Measurements from ENCODE around the gene MT2A. TPM values are rescaled to one million over a fixed set of nuclear protein-coding genes. Genes with fewer than 3 reads are reported as not detected.
A peak's percentile ranks its signal among the peaks of the same experiment; 100 is the strongest.

Gene MT2A
- total and polyA plus RNA-seq, 10 donors, result 25.3 to 176 (median 60.5) TPM

DNA sequence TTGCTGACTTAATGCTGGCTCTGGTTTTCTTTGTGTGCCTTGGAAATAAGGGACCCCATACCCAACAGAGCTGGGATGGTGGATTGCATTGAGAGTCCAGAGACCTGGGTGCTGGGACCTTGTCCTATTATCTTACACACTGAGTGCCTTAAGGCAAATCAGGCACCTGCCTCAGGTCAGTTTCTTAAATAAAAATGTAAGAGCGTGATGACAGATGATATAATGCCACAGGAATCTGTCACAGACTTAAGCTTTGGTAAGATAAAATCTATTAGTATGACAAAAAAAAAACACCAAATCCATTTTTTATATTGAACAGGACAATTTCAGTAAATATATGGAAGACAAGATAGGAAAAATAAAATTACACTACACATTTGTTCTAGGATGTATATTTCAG is 31.7 kb downstream of the MT2A start:
- Histone ChIP-seq H3K4me1 (peaks cover 16 to 45% (median 35%) of the 10 kb centered on the region in 6 donors), H3K36me3 (no peaks in the 10 kb centered on the region), H3K27ac (no peak overlapping the region), H3K4me3 (no peak overlapping the region), H3K27me3 (replicated peaks in 1 of 7) (peaks cover 5 to 90% (median 52%) of the 10 kb centered on the region in 7 donors), H3K9me3 (no peaks in the 10 kb centered on the region)
- DNase-seq, result no peak
- 84 to 96% (median 90%) methylated on average over 1 of the region's 1 CpG for WGBS, 5 donors
- TF ChIP-seq CTCF (IDR thresholded peaks at IDR 0.05 in 8 of 11, conservative IDR thresholded peaks at IDR 0.05 in 3 of 11) (no peak), POLR2AphosphoS5 (IDR thresholded peaks at IDR 0.05) (no peak), POLR2A (IDR thresholded peaks at IDR 0.05) (no peak)
- intact Hi-C loops (cut with DNase I; ENCODE audit: low total_unique reads), result no loop called here

GRCh38 chr16:56641166-56641565 is 32.8 kb downstream of the MT2A start:
- 84 to 98% (median 94%) methylated on average over 2 of the region's 2 CpGs for WGBS, 5 donors
- intact Hi-C loops (cut with DNase I; ENCODE audit: low total_unique reads), result no loop called here
- DNase-seq, result no peak
- Histone ChIP-seq H3K4me3 (no peak overlapping the region), H3K27me3 (replicated peaks in 1 of 7) (peaks cover 0 to 89% (median 41%) of the 10 kb centered on the region in 7 donors), H3K4me1 (peaks cover 9 to 34% (median 27%) of the 10 kb centered on the region in 6 donors), H3K36me3 (no peaks in the 10 kb centered on the region), H3K27ac (no peak overlapping the region), H3K9me3 (no peaks in the 10 kb centered on the region)
- no peak for TF ChIP-seq POLR2AphosphoS5 (IDR thresholded peaks at IDR 0.05)
- TF ChIP-seq CTCF (IDR thresholded peaks at IDR 0.05 in 8 of 11, conservative IDR thresholded peaks at IDR 0.05 in 3 of 11), result no peak
- no peak for TF ChIP-seq POLR2A (IDR thresholded peaks at IDR 0.05)

DNA sequence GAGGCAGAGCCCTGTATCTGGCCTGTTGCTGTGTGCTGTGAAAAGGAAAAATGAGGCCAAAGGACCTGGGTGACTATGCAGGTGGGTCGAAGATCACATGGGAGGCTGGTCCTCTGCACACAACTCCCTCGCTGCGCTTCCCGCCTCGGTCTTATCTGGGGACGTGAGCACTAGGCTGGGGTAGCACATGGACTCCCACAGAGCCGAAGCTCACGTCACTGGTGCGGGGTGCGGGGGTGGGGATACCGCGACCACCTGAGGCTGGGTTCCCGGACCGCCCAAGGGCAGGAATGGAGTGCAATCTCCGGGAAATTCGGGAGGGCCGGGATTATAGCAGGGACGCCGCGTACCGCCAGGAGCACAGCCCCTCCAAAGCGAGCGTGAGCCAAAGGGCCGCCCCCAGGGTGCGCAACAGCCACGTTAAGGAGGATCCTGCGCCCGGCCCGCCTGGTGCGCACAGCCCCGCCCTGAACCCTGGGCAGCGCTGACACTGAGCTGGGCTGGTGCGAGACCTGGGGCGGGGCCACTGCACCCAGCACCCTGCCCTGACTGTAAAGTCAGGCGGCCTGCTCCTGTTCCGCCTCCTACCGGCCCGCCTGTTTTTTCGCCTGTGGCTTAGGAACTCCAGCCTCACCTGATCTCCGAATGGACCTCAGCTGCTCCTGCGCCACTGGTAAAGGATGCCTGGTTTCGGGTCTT is 34.8 kb downstream of the MT2A start:
- Histone ChIP-seq H3K36me3 (no peaks in the 10 kb centered on the region), H3K4me3 (peak overlapping the region; percentile 1 to 63 (median 26)), H3K27me3 (replicated peaks in 1 of 7) (peaks cover 0 to 87% (median 28%) of the 10 kb centered on the region in 7 donors), H3K9me3 (no peaks in the 10 kb centered on the region), H3K27ac (peak overlapping the region in 2 of 8 donors; percentile 6 to 48), H3K4me1 (peaks cover 9 to 28% (median 21%) of the 10 kb centered on the region in 6 donors)
- peak in 10 of 11 experiments; percentile 20 to 54 (median 24) for TF ChIP-seq CTCF (IDR thresholded peaks at IDR 0.05 in 8 of 11, conservative IDR thresholded peaks at IDR 0.05 in 3 of 11)
- peak in 2 of 3 donors; percentile 62 to 78 for TF ChIP-seq POLR2AphosphoS5 (IDR thresholded peaks at IDR 0.05)
- no peak for TF ChIP-seq POLR2A (IDR thresholded peaks at IDR 0.05)
- 6 to 10% (median 9%) methylated on average over 23 to 42 of the region's 42 CpGs for WGBS, 5 donors
- intact Hi-C loops (cut with DNase I; ENCODE audit: low total_unique reads), result no loop called here
- peak; percentile 92 for DNase-seq

- no peak for DNase-seq
- intact Hi-C loops (cut with DNase I; ENCODE audit: low total_unique reads), result no loop called here
- Histone ChIP-seq H3K36me3 (no peaks in the 10 kb centered on the region), H3K4me1 (peaks cover 4 to 22% (median 16%) of the 10 kb centered on the region in 6 donors), H3K9me3 (no peaks in the 10 kb centered on the region), H3K27me3 (replicated peaks in 1 of 7) (peaks cover 0 to 87% (median 25%) of the 10 kb centered on the region in 7 donors), H3K27ac (peak overlapping the region in 1 of 8 donors; percentile 48), H3K4me3 (peak overlapping the region in 2 of 8 donors; percentile 12 to 63)
- TF ChIP-seq POLR2AphosphoS5 (IDR thresholded peaks at IDR 0.05), result no peak
- TF ChIP-seq POLR2A (IDR thresholded peaks at IDR 0.05), result no peak
- no peak for TF ChIP-seq CTCF (IDR thresholded peaks at IDR 0.05 in 8 of 11, conservative IDR thresholded peaks at IDR 0.05 in 3 of 11)
- 36 to 69% (median 39%) methylated on average over 5 of the region's 5 CpGs for WGBS, 5 donors
These were observed 35.4 kb downstream of the MT2A start for GRCh38 chr16:56643833-56644232.
